Measurements from ENCODE around the gene DNPEP. TPM values are rescaled to one million over a fixed set of nuclear protein-coding genes. Genes with fewer than 3 reads are reported as not detected.
A peak's percentile ranks its signal among the peaks of the same experiment; 100 is the strongest.

DNPEP gene
- 33.7 TPM for polyA plus RNA-seq (ENCODE audit: insufficient read length)

DNA sequence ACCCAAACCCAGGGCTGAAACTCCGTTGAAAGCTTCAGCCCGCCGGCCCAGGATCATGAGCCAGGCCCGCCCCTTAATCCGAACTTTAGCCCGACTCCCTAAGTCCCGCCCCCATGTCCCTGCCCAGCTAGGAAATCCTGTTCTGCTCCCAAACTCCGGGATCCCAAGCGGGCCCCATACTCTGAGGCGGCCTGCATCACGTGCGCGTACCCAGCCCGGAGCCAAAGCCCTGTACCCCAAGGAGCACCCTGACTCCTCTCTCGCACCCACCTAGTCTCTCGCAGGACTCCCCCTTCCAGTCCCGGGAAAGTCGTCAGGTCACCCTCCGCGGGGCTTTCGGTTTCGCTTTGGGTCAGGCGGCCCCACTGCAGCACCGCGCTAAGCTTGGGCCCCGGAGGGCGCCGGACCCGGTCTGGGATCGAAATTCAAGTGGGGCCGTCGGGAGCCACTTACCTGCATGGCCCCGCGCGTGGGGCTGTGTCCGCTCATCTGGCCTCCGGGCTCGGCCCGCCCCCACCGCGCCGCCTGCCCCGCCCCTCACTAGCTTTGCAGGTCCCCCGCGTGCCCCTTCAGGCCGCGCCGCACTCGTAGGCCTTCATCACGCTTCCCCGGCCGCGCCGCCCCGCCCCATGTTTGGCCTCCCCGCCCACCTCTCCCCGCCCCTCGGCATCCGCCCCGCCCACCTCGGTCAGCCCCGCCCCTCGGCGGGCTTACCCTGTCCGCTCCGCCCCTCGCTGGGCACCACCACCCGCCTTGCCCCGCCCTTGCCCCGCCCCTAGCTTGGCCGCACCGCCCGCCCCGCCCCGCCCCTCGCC, at the start of gene DNPEP:
Gene DNPEP (minus strand): TSS at position 607 of the 815 bp plus-strand sequence. CDS start 118 bp downstream, at position 489.
- DNase-seq (ENCODE audit: low read depth): peak; percentile 31

DNA sequence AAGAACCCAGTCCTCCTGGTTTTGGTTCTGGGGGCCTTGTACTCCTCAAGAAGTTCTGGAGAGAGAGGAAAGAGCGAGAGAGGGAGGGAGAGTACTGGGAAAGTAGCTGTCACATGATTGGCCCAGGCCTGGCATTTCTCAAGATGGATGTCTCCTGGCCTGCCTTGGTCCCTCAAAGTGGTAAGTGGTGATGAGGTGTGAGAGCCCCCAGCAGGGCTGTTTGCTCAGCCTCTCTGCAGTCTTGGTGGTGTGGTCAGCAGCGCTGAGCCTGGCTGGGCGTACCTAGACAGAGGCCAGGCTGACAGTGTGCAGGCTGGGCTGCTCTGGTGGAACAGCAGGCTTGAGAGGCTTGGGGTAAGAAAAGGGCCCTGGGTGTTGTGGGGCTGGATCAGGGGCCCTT, 49.4 kb upstream of the DNPEP start:
- no peak for DNase-seq (ENCODE audit: low read depth)

DNA sequence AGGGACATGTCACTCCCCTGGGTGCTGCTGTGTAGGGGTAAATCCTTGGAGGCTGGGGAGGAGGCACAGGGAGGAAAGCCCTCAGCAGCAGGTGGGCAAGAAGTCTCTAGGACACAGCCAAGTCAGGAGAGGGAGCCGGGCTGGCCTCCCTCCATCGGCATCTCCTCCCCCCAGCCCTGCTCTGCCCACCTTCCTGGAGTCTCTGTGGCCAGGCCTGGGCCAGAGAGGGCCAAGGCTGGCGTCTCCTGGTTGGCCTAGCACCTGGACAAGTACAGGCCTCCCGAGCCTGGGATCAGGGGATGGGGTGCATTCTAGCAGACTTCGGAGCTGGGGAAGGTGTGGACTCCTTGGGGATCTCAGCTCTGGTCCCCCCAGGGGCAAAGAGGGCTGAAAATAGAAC, 48.8 kb upstream of the DNPEP start:
- DNase-seq (ENCODE audit: low read depth): no peak

DNA sequence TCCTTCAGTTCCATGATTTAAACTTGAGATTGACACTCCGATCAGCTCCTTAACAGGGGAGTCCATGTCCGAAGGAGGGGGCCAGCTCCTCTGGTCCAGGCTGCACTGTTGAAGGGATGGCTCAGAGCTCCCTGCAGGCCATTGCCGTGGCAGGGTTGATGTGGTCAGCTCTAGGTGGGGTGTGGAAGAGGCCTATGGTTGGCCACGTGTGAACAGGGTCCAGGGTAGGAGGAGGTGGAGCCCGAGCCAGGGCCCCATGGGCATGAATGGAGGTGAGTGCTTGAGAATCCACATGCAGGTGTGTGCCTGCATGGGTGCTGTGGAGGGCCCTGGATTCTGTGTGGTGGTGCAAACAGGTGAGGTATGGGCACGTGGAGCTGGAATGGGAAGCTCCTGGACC, 48.0 kb upstream of the DNPEP start:
- no peak for DNase-seq (ENCODE audit: low read depth)

DNA sequence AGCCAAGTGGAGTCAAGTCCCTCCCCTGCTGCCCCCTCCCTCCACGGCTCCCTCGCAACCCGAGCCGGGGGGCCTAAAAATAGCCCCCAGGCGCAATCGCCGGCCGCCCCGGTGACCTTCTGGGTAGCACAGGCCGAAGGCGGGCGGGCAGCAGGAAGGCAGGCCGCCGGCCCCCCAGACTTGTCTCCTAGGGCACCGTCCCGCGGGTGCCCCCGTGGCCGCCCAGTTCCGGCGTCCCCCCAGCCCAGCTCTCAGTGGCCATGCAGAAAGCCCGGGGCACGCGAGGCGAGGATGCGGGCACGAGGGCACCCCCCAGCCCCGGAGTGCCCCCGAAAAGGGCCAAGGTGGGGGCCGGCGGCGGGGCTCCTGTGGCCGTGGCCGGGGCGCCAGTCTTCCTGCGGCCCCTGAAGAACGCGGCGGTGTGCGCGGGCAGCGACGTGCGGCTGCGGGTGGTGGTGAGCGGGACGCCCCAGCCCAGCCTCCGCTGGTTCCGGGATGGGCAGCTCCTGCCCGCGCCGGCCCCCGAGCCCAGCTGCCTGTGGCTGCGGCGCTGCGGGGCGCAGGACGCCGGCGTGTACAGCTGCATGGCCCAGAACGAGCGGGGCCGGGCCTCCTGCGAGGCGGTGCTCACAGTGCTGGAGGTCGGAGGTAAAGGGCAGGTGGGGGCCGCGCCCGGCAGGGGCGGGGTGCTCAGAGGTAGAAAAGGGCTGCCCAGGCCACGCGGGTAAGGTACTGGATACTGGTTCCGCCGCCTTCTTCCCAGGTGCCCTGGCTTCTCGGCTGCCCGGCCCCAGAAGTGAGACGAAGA, 47.2 kb upstream of the DNPEP start, which contains the start of gene SPEG:
Gene SPEG (plus strand): TSS at position 126 of the 808 bp plus-strand sequence. CDS start 135 bp downstream, at position 261.
- DNase-seq (ENCODE audit: low read depth): no peak

DNA sequence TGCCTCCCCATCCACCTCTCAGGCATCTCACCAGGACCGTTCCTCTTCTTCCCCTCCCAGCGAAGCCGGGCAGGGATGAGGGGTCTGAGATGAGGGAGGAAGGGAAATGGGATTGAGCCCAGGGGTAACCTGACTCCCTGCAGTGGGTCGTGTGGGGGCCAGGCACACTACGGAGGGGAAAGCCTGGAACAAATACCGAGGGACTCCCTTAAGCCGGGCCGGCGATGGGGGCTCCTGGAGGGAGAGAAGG, 46.7 kb upstream of the DNPEP start:
- DNase-seq (ENCODE audit: low read depth): no peak

DNA sequence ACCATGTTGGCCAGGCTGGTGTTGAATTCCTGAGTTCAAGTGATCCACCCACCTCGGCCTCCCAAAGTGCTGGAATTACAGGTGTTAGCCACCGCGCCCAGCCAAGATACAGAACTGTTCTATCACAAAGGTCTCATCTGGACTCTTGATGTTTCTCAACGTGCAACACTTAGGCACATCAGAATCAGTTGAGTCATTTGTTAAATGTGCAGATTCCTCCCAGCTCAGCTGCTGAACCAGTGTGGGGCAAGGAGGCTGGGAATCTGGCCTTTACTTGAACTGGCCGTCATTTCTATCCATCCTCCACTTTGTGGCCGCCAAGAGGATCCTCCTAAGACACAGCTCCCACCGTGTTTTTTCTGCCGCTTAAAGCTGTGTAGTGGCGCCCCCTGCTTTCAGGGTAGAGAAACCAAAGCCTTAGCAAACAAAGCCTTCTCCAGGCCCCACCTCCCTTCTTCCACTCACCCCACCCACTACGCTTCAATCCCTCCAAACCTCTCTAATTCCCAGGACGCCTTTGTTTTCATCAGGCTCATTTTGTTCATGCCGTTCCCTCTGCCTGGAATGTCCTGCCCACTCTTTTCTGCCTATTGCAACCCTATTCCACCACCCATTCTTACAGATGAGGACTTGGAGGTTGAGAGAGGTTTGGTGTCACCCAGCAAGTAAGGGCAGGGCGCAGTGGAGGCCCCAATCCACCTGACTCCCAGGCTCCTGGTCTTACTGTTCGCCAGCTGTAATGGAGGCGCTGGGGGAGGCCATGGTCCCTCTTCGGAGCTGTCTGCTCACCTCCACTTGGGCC, 46.2 kb upstream of the DNPEP start:
- no peak for DNase-seq (ENCODE audit: low read depth)

DNA sequence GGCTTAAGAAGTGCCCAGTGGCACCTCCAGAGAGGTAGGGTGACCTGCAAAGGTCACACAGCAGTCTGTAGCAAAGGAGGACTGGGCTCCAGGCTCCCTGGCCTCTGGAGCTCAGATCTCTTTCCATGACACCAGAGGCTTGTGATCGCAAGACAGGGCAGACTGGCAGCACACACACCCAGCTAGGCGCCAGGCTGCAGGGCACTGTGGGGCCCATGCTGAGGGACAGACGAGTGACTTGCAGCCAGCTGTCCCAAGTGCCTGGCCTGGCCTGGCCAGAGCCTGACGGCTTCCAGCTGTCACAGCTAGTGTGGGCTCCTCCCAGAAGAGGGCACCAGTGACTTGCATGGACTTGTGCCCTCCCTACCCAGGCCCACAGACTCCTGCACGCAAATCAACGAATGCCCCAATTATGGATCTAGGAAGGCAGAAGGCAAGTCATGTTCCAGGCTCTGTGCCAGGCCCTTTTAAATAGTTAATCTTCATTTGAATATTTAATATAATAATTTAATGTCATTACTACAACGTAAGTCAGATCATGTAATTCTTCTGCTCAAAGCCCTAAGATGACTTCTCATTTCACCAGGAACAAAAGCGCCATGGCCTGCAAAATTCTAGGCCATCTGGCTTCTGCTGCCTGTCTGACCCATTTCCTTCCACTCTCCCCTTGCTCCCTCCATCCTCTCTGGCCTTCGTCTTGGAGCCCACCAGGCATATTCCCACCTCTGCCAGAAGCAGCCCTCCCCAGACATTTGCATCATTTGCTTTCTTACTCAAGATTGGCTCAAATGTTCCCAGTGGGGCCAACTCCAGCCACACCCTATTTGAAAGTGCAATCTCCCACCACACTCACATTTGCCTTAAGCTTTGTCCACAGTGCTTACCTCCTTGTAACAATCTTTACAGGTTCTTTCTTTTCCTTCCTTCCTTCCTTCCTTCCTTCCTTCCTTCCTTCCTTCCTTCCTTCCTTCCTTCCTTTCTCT, 43.2 kb upstream of the DNPEP start:
- DNase-seq (ENCODE audit: low read depth): no peak

DNA sequence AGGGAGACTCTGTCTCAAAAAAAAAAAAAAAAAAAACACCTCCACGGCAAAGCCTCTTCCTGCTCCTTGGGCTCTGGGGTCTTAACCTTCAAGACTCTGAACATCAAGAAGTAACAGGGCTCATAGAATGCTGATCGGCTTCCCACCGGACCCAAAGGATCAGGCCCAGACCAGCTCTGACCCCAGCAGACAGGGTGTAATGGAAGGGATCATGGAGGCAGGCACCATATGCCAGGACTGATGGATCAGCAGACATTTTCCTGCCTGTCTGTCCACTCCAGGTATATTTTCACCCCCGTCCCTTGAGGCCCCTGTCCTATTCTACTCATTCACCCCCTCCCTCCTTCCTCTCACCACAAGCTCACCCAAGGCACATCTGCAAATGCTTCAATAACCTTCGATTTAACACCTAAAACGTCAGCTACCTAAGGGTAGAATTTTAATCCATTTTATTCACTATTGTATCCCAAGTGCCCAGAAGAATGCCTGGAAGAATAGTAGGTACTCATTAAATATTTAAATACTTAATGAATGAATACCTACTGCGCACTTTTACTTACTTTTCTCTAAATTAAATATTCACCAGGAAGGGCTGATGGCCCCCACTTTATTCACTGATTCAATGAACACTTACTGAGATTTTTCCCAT, 42.4 kb upstream of the DNPEP start:
- DNase-seq (ENCODE audit: low read depth): no peak

DNA sequence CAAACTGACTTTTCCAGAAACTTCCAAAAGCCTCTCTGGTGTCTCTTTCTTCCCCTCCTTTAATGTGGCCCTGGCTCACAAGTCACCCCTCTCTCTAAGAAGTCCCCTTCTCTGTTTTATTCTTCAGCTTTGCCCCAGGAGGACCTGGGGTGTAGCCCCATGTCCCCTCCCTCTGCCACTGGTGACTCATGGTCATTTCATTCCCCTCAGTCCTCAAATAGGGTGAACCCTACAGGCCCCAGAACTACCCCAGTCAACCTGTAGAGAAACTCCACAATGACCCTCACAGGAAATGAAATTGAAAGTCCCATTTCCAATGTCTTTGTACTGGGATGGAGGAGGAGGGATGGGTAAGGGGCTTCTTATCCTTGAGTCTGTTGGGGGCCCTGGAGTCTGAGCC, 40.8 kb upstream of the DNPEP start:
- DNase-seq (ENCODE audit: low read depth): no peak

DNA sequence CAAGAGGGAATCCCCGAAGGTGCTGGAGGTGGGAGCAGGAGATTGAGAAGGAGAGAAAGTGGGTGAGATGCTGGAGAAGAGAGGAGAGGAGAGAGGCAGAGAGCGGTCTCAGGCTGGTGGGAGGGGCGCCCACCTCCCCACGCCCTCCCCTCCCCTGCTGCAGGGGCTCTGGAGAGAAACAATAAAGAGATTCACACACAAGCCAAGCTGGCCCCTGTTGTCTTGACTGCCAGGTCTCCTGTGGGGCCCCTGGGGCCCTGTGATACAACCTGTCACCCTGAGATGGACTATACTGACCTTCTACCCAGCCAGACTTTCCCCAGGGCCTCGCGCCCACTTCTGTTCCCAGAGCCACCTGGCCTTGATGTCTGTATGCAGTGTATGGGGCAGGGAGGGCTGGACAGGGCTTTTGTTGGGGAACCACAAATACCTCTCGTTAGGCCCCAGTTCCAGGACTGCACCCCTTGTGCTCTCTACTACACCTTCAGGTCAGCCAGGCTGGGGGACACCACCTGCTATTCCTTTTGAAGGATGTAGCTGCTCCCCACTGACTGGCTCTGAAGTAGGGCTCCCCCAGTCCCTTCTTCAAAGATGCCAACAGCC, 38.9 kb upstream of the DNPEP start:
- DNase-seq (ENCODE audit: low read depth): no peak

DNA sequence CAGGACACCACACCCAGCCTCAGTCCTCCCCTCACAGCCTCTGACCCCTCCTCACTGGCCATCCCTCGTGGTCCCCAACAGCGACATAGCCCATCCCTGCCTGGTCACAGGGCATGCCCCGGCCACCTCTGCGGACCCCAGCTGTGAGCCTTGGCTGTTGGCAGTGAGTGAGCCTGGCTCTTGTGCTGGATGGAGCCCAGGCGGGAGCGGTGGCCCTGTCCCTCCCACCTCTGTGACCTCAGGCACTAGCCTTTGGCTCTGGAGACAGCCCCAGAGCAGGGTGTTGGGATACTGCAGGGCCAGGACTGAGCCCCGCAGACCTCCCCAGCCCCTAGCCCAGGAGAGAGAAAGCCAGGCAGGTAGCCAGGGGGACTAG, 38.3 kb upstream of the DNPEP start:
- DNase-seq (ENCODE audit: low read depth): no peak

DNA sequence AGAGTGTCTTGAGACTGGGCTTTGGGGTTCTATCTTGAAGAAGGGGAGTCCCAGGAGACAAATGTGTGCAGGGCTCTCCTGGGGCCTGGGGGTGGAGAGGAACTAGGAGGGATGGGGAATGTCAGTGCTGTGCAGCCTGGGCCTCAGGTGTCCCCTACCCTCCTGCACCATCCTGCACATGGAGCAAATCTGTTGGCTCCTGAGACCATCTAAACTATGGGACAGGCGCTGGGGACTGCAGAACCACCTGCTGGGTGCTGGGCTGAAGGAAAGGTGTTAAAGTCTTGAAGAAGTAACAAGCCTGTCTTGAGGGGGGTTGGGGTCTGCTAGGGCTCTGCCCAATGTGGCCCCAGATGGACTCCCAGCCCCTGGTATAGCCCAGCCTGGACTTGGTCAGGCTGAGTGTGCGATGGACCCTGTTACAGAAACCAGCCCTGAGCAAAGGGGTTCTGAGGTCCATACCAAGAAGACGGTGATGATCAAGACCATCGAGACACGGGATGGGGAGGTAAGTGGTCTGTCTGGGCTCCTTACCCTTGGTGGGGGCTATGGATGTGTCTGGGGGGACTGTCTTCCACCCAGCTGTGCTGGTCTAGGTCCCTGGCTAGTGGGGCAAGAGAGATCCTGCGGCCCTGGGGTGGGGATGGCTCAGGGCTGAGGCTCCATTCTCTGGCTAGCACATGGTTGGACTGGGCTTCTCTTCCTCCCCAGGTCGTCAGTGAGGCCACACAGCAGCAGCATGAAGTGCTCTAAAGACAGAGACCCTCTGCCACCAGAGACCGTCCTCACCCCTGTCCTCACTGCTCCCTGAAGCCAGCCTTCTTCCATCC, 37.7 kb upstream of the DNPEP start:
- DNase-seq (ENCODE audit: low read depth): no peak

DNA sequence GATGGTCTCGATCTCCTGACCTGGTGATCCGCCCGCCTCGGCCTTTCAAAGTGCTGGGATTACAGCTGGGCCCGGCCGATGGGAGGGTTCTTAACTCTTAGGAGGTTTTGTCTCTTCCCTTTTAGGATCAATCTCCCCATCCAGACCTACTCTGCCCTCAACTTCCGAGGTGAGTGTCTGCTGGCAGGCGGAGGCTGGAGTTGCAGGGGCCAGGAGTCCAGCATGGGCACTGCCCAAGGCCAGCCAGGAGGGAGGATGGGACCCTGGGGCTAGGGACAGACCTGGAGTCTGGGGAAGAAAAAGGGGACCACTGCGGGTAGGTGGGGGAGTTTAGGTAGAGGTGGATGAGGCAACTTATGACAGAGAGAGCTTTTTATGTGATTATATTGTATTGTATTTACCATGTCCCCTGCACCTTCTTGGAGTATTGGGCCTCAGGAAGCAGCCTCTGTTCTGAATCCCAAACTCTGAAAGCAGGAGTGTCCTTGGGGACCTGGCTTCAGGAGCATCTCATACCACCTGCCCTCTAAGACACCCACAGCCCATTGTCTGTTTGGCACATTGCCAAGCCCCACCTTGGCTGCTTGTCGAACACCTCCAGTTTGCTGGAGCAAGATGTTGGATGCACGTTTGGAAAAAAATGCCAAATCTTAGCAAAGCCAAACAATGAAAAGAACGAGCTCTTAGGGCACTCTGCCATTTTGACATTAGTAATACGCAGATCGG, 36.1 kb upstream of the DNPEP start:
- DNase-seq (ENCODE audit: low read depth): no peak

DNA sequence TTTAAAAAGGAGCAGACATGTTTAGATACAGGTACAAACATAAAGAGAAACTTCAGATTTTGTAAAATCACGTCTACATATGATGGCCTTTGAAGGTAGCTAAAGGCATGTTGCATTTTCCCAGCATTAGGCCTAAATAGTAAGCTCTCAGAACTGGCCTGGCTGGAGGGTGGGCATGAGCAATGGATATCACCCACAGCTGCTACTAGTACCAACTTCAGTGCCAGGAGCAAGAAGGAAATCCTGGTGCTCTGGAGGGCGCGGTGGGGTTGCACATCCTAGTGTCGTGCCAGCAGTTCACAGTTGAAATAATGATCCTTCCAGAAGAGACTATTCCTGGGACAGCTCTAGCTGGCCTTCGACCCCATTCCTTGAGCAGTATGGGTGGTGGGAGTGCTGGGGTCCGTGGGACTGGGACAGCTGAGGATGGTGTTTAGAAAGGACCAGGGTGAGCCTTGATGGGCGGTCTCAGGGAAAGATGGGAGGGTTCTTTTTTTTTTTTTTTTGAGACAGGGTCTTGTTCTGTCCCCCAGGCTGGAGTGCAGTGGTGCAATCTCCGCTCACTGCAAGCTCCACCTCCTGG, 35.3 kb upstream of the DNPEP start:
- no peak for DNase-seq (ENCODE audit: low read depth)

DNA sequence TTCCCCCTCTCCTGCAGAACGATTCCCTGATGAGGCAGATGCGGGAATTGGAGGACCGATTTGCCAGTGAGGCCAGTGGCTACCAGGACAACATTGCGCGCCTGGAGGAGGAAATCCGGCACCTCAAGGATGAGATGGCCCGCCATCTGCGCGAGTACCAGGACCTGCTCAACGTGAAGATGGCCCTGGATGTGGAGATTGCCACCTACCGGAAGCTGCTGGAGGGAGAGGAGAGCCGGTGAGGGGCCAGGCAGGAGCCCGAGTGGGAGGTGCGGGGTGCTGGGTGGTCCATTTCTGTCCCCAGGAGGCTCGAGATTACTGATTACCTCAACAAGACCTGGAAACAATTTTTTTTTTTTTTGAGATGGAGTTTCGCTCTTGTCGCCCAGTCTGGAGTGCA, 33.6 kb upstream of the DNPEP start:
- no peak for DNase-seq (ENCODE audit: low read depth)

DNA sequence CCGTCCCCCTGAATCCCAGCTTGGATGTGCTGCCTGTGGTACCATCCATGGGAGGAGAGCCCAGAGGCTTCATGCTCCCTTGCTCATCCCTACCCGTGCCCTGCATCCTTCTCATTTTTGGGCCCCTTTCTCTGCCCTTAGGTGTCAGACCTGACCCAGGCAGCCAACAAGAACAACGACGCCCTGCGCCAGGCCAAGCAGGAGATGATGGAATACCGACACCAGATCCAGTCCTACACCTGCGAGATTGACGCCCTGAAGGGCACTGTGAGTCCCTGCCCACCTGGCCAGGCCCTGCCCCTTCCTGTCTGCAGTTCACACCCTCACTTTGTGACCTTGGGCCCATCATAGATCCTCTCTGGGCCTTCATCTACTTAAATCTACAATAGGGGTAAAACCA, 33.0 kb upstream of the DNPEP start:
- DNase-seq (ENCODE audit: low read depth): no peak
